Measurements from ENCODE around the gene NTN1. TPM values are rescaled to one million over a fixed set of nuclear protein-coding genes. Genes with fewer than 3 reads are reported as not detected.

The NTN1 gene
- total and polyA plus RNA-seq, 2 of the 4 experiments (the other 2 are of a cell fraction): under 0.01 to 0.07 TPM

GRCh38 chr17:9218064-9218635 lies 196.8 kb downstream of the NTN1 start:
- BruUV-seq (replicated peaks): no TSS peak
- TF ChIP-seq MAZ (IDR thresholded peaks at IDR 0.05; ENCODE audit: borderline replicate concordance, low read depth, low read length) (no peak), POLR2A (IDR thresholded peaks at IDR 0.05; ENCODE audit: low read depth, low read length) (no peak), ELK1 (IDR thresholded peaks at IDR 0.05; ENCODE audit: borderline replicate concordance, low read depth, low read length) (no peak), CHD1 (IDR thresholded peaks at IDR 0.05; ENCODE audit: low read depth, low read length) (no peak), USF2 (IDR thresholded peaks at IDR 0.05; ENCODE audit: low read depth, low read length) (no peak), RFX5 (IDR thresholded peaks at IDR 0.05; ENCODE audit: low read depth, low read length) (no peak), SMC3 (IDR thresholded peaks at IDR 0.05; ENCODE audit: low read depth, low read length) (no peak), NFE2L2 (IDR thresholded peaks at IDR 0.05; ENCODE audit: low read depth, low read length) (no peak)
- POLR2A ChIA-PET (ENCODE audit: unreplicated experiment): no interaction called here
- CTCF ChIA-PET: no interaction called here
- peaks cover 4% of the 10 kb centered on the region; the same call in 1 of the 2 replicates for H3K9me3 ChIP-seq (ENCODE audit: control insufficient read depth, insufficient read depth, low read length)
- peak overlapping the region; percentile 5; the same call in 1 of the 2 replicates for H3K9ac ChIP-seq (ENCODE audit: low read depth, low read length)
- H3K27me3 ChIP-seq (ENCODE audit: control insufficient read depth, insufficient read depth, low read length): no peaks in the 10 kb centered on the region; the same call in 1 of the 2 replicates
- no peak overlapping the region for H2AK9ac ChIP-seq (replicated peaks; ENCODE audit: low read depth, low read length, poor library complexity)
- no peak overlapping the region for H3K4me2 ChIP-seq (ENCODE audit: low read depth, low read length)
- H4K20me1 ChIP-seq (ENCODE audit: insufficient read depth, low read length): no peaks in the 10 kb centered on the region
- H4K91ac ChIP-seq (ENCODE audit: insufficient read depth, low read depth, low read length): no peak overlapping the region; the same call in 1 of the 2 replicates
- H2BK20ac ChIP-seq (ENCODE audit: low read depth, low read length): no peak overlapping the region; the same call in 1 of the 2 replicates
- H2BK5ac ChIP-seq (ENCODE audit: low read depth, low read length, poor library complexity, severe bottlenecking): no peak overlapping the region
- H2AK5ac ChIP-seq (ENCODE audit: low read depth, low read length): peak overlapping the region; percentile 20; the same call in 1 of the 2 replicates
- no peaks in the 10 kb centered on the region for H3K79me1 ChIP-seq (ENCODE audit: low read depth in 1 of 2, low read length in 2 of 2)
- H4K8ac ChIP-seq (ENCODE audit: low read depth in 2 of 2, low read length in 2 of 2): 0 out of 4 replicates have a peak overlapping the region, but pooled peaks of 1 of the 2 experiments have one; percentile 16
- ATAC-seq (ENCODE audit: low read depth) (no peak), DNase-seq (no peak)
- dilution Hi-C loops (cut with HindIII; ENCODE audit: low sequenced_read_pairs, unreplicated experiment) (no loop called here), in situ Hi-C loops (cut with MboI; ENCODE audit: low sequenced_read_pairs) (no loop called here), intact Hi-C loops (cut with micrococcal nuclease) (loop anchor here (10.0 kb wide), 1 partner anchor 57 kb away; no protein-coding TSS in a partner anchor)
- no peak overlapping the region for H2AFZ ChIP-seq (replicated peaks; ENCODE audit: low read length, poor library complexity)
- no peak overlapping the region for H2BK120ac ChIP-seq (ENCODE audit: low read depth, low read length)
- 72% methylated on average over 6 of the region's 8 CpGs; no CpG with 5 or more reads in 1 of the 2 experiments for WGBS, 2 experiments (ENCODE audit: extremely low coverage in 2 of 2, insufficient read length in 1 of 2)
- no peak overlapping the region for H3K23ac ChIP-seq (ENCODE audit: low read depth, low read length)
- no peak overlapping the region for H3K4me3 ChIP-seq (ENCODE audit: insufficient read depth, low read depth, low read length)
- H3K36me3 ChIP-seq (ENCODE audit: control insufficient read depth, insufficient read depth, low read length): no peaks in the 10 kb centered on the region
- H2BK15ac ChIP-seq (ENCODE audit: low read depth, low read length): no peak overlapping the region; the same call in 2 of the 3 replicates
- H3K14ac ChIP-seq (replicated peaks; ENCODE audit: low read depth, low read length): no peak overlapping the region
- H3K4me1 ChIP-seq (ENCODE audit: control insufficient read depth, insufficient read depth, low read length): peaks cover 6% of the 10 kb centered on the region; the same call in 1 of the 2 replicates
- H3K9me1 ChIP-seq (ENCODE audit: insufficient read depth, low read length): no peaks in the 10 kb centered on the region
- H3K56ac ChIP-seq (ENCODE audit: extremely low read depth, insufficient read depth, low read length): no peak overlapping the region
- no peak overlapping the region for H3K4ac ChIP-seq (ENCODE audit: low read depth, low read length)
- peak overlapping the region; percentile 62; the same call in 1 of the 2 replicates for H4K5ac ChIP-seq (ENCODE audit: low read depth, low read length)
- H3K27ac ChIP-seq (ENCODE audit: insufficient read depth, low read length): peak overlapping the region; percentile 79; the same call in 1 of the 2 replicates
- H3K18ac ChIP-seq (ENCODE audit: low read depth, low read length): peak overlapping the region; percentile 59; the same call in 1 of the 2 replicates
